H9 (cell line): Measurements from ENCODE around the gene CNGA2. TPM values are rescaled to one million over a fixed set of nuclear protein-coding genes. Genes with fewer than 3 reads are reported as not detected.

Source experiments
- DNase-seq: peaks from one replicate; pipeline ENCODE4 v3.0.0-alpha.2; 2017
- H2AFZ ChIP-seq: one replicate; pipeline ENCODE4 v1.6.1; 2013; ENCODE audit warnings: mild to moderate bottlenecking, low read length, control low read depth, moderate library complexity
- H2AK5ac ChIP-seq: 2 replicates; pipeline ENCODE4 v1.6.1; 2013; ENCODE audit warnings: low read length, control low read depth, mixed read lengths; ENCODE audit not compliant: insufficient read length
- H2BK120ac ChIP-seq: one replicate; pipeline ENCODE4 v1.6.1; 2013; ENCODE audit warnings: low read depth, mild to moderate bottlenecking, low read length, control low read depth, inconsistent platforms; ENCODE audit not compliant: poor library complexity, severe bottlenecking
- H2BK12ac ChIP-seq: 2 replicates; pipeline ENCODE4 v1.6.1; 2013; ENCODE audit warnings: low read length, control low read depth, mixed read lengths, low read depth; ENCODE audit not compliant: insufficient read length
- H2BK15ac ChIP-seq: 2 replicates; pipeline ENCODE4 v1.6.1; 2013; ENCODE audit warnings: low read depth, low read length, control low read depth
- H2BK20ac ChIP-seq: one replicate; pipeline ENCODE4 v1.6.1; 2013; ENCODE audit warnings: low read depth, mild to moderate bottlenecking, low read length, control low read depth, inconsistent platforms; ENCODE audit not compliant: poor library complexity, severe bottlenecking
- H2BK5ac ChIP-seq: 2 replicates; pipeline ENCODE4 v1.6.1; 2013; ENCODE audit warnings: low read length, control low read depth, mixed read lengths; ENCODE audit not compliant: insufficient read length
- H3K14ac ChIP-seq: 2 replicates; pipeline ENCODE4 v1.6.1; 2013; ENCODE audit warnings: low read length, control low read depth; ENCODE audit not compliant: insufficient read depth
- H3K18ac ChIP-seq: 2 replicates; pipeline ENCODE4 v1.6.1; 2013; ENCODE audit warnings: low read depth, mild to moderate bottlenecking, mixed read lengths, low read length, control low read depth; ENCODE audit not compliant: insufficient read length
- H3K23ac ChIP-seq: 2 replicates; pipeline ENCODE4 v1.6.1; 2013; ENCODE audit warnings: low read length, control low read depth, mixed read lengths, low read depth; ENCODE audit not compliant: insufficient read length
- H3K23me2 ChIP-seq: 2 replicates; pipeline ENCODE4 v1.6.1; 2013; ENCODE audit warnings: low read depth, mild to moderate bottlenecking, mixed read lengths, low read length, control low read depth; ENCODE audit not compliant: insufficient read length, poor library complexity, severe bottlenecking
- H3K27ac ChIP-seq: 2 replicates; pipeline ENCODE4 v1.5.1; 2013; ENCODE audit warnings: low read length, control low read depth, mixed read lengths, low read depth; ENCODE audit not compliant: insufficient read length
- H3K27me3 ChIP-seq: 2 replicates; pipeline ENCODE4 v1.6.1; 2013; ENCODE audit warnings: low read length, control low read depth, inconsistent platforms; ENCODE audit not compliant: insufficient read depth
- H3K4ac ChIP-seq: 2 replicates; pipeline ENCODE4 v1.6.1; 2013; ENCODE audit warnings: low read depth, mild to moderate bottlenecking, control low read depth, inconsistent platforms, low read length, moderate library complexity
- H3K4me1 ChIP-seq: 2 replicates; pipeline ENCODE4 v1.6.1; 2013; ENCODE audit warnings: low read length, control low read depth, inconsistent platforms; ENCODE audit not compliant: insufficient read depth
- H3K4me2 ChIP-seq: 2 replicates; pipeline ENCODE4 v1.6.1; 2013; ENCODE audit warnings: low read length, control low read depth, mixed read lengths; ENCODE audit not compliant: insufficient read length, insufficient read depth
- H3K56ac ChIP-seq: 2 replicates; pipeline ENCODE4 v1.6.1; 2013; ENCODE audit warnings: low read depth, mild to moderate bottlenecking, mixed read lengths, low read length, control low read depth; ENCODE audit not compliant: insufficient read length
- H3K79me1 ChIP-seq: 2 replicates; pipeline ENCODE4 v1.6.1; 2013; ENCODE audit warnings: low read depth, mild to moderate bottlenecking, moderate library complexity, low read length, control low read depth, inconsistent platforms; ENCODE audit not compliant: insufficient read depth, poor library complexity, severe bottlenecking
- H3K79me2 ChIP-seq: 2 replicates; pipeline ENCODE4 v1.6.1; 2013; ENCODE audit warnings: low read length, control low read depth, inconsistent platforms; ENCODE audit not compliant: insufficient read depth
- H3K9ac ChIP-seq: 2 replicates; pipeline ENCODE4 v1.6.1; 2013; ENCODE audit warnings: low read length, control low read depth, mixed read lengths; ENCODE audit not compliant: insufficient read length; ENCODE audit errors: extremely low read depth
- H3K9me3 ChIP-seq: one replicate; pipeline ENCODE4 v1.6.1; 2013; ENCODE audit warnings: low read depth, low read length, inconsistent platforms; ENCODE audit not compliant: control insufficient read depth
- H3T11ph ChIP-seq: one replicate; pipeline ENCODE4 v1.6.1; 2013; ENCODE audit warnings: mild to moderate bottlenecking, low read length, control low read depth, inconsistent platforms
- H4K20me1 ChIP-seq: one replicate; pipeline ENCODE4 v1.6.1; 2013; ENCODE audit not compliant: control insufficient read depth, insufficient read length, insufficient read depth
- H4K5ac ChIP-seq: 2 replicates; pipeline ENCODE4 v1.6.1; 2013; ENCODE audit warnings: low read depth, mild to moderate bottlenecking, mixed read lengths, low read length, control low read depth; ENCODE audit not compliant: insufficient read length
- H4K8ac ChIP-seq: replicated peaks from 2 replicates; pipeline ENCODE4 v1.6.1; 2013; ENCODE audit warnings: low read length, control low read depth, mixed read lengths, low read depth; ENCODE audit not compliant: insufficient read length
- H4K91ac ChIP-seq: 2 replicates; pipeline ENCODE4 v1.6.1; 2013; ENCODE audit warnings: low read depth, mild to moderate bottlenecking, moderate library complexity, mixed read lengths, low read length, control low read depth; ENCODE audit not compliant: insufficient read length
- H3K27ac Mint-ChIP-seq, 3 experiments: 2 replicates in 2 of 3; 3 replicates in 1 of 3; pipeline ENCODE4 v1.8.0; 2020 to 2021; ENCODE audit warnings: mixed read lengths in 3 of 3, mild to moderate bottlenecking in 1 of 3, moderate library complexity in 1 of 3
- H3K27me3 Mint-ChIP-seq: 2 replicates; pipeline ENCODE4 v1.8.0; 2021; ENCODE audit warnings: low read depth, mild to moderate bottlenecking, moderate library complexity, mixed read lengths
- H3K36me3 Mint-ChIP-seq, 3 experiments: 2 replicates in 2 of 3; 3 replicates in 1 of 3; pipeline ENCODE4 v1.8.0; 2020 to 2021; ENCODE audit warnings: low read depth in 3 of 3, mixed read lengths in 3 of 3; ENCODE audit not compliant: insufficient read depth in 1 of 3
- H3K4me1 Mint-ChIP-seq, 2 experiments: 2 replicates each; pipeline ENCODE4 v1.8.0; 2020; ENCODE audit warnings: mixed read lengths in 2 of 2
- H3K4me3 Mint-ChIP-seq, 2 experiments: 2 replicates in 1 of 2; 3 replicates in 1 of 2; pipeline ENCODE4 v1.8.0; 2020 to 2021; ENCODE audit warnings: mild to moderate bottlenecking in 2 of 2, mixed read lengths in 2 of 2, moderate library complexity in 1 of 2
- H3K9me3 Mint-ChIP-seq, 2 experiments: 2 replicates in 1 of 2; 3 replicates in 1 of 2; pipeline ENCODE4 v1.8.0; 2020; ENCODE audit warnings: mild to moderate bottlenecking in 2 of 2, mixed read lengths in 2 of 2, moderate library complexity in 1 of 2
- CTCF ChIP-seq: fragments of 200-600 bp; sonication (generic); conservative IDR thresholded peaks from 3 replicates; pipeline ENCODE4 v1.8.0; 2021; ENCODE audit warnings: antibody characterized with exemption, mild to moderate bottlenecking
- WGBS: extraction: QIAGEN DNeasy Blood & Tissue Kit; methylation state at CpG from one replicate; pipeline ENCODE4 v1.1.7; 2013; ENCODE audit warnings: missing lambda C conversion rate, low lambda C conversion rate, mixed read lengths; ENCODE audit not compliant: insufficient read length; ENCODE audit errors: extremely low coverage; 5-methylcytosine and 5-hydroxymethylcytosine counted together
- total RNA-seq: library from RNA; stranded (reverse); gene quantifications from 2 replicates; pipeline ENCODE4 v1.2.1, GENCODE V29; 2021

Gene CNGA2
- total RNA-seq, 1 experiment from 2014 or later, result not detected

GRCh38 chrX:151697522-151697921 is 37.0 kb upstream of the CNGA2 start:
- WGBS, result no CpG with 5 or more reads among the region's 4 CpGs
- H3K56ac ChIP-seq, result no peak overlapping the region
- no peaks in the 10 kb centered on the region for H3K79me1 ChIP-seq
- no peak overlapping the region for H3K18ac ChIP-seq
- no peak overlapping the region for H2AFZ ChIP-seq
- peaks cover 0 to 5% (median 3%) of the 10 kb centered on the region in 3 experiments; a peak in 5 of 7 replicates for H3K36me3 Mint-ChIP-seq
- H3K9me3 ChIP-seq, result peaks cover 68% of the 10 kb centered on the region
- no peak overlapping the region for H4K5ac ChIP-seq
- H2BK5ac ChIP-seq, result no peak overlapping the region
- H2BK120ac ChIP-seq, result no peak overlapping the region
- H3K27me3 Mint-ChIP-seq, result peaks cover 23% of the 10 kb centered on the region
- H3K4me2 ChIP-seq, result no peak overlapping the region
- H3K27ac Mint-ChIP-seq, result no peak overlapping the region; a peak in 1 of 7 replicates
- no peak overlapping the region for H3K14ac ChIP-seq
- no peak overlapping the region for H3K4me3 Mint-ChIP-seq
- H4K20me1 ChIP-seq, result no peaks in the 10 kb centered on the region
- H2BK12ac ChIP-seq, result no peak overlapping the region
- H3K4ac ChIP-seq, result no peak overlapping the region
- no peak overlapping the region for H3K27ac ChIP-seq
- no peaks in the 10 kb centered on the region for H3K23me2 ChIP-seq
- no peak overlapping the region for H4K8ac ChIP-seq
- H2BK20ac ChIP-seq, result no peak overlapping the region
- no peak overlapping the region for H2AK5ac ChIP-seq
- no peak overlapping the region for H3K23ac ChIP-seq
- peaks cover 55 to 72% of the 10 kb centered on the region in 2 experiments for H3K9me3 Mint-ChIP-seq
- no peak overlapping the region for H3K9ac ChIP-seq
- no peak overlapping the region for H3T11ph ChIP-seq
- H3K79me2 ChIP-seq, result no peaks in the 10 kb centered on the region
- no peak for DNase-seq
- H4K91ac ChIP-seq, result no peak overlapping the region
- no peak overlapping the region for H2BK15ac ChIP-seq
- H3K4me1 ChIP-seq, result no peaks in the 10 kb centered on the region
- no peaks in the 10 kb centered on the region for H3K27me3 ChIP-seq
- no peak for TF ChIP-seq CTCF
- H3K4me1 Mint-ChIP-seq, result peaks cover 11% of the 10 kb centered on the region in 2 experiments
